DMS79 treated with DMSO at 0.1 percent for 48 hours (cell line): ENCODE measurements around the gene PPAN.

Source experiments
- DNase-seq: peaks from one replicate; lab custom pipeline; 2025; lab: John Stamatoyannopoulos, UW

PPAN gene

GRCh38 chr19:10113964-10114650 is 7.9 kb downstream of the PPAN start:
- no peak for DNase-seq

DNA sequence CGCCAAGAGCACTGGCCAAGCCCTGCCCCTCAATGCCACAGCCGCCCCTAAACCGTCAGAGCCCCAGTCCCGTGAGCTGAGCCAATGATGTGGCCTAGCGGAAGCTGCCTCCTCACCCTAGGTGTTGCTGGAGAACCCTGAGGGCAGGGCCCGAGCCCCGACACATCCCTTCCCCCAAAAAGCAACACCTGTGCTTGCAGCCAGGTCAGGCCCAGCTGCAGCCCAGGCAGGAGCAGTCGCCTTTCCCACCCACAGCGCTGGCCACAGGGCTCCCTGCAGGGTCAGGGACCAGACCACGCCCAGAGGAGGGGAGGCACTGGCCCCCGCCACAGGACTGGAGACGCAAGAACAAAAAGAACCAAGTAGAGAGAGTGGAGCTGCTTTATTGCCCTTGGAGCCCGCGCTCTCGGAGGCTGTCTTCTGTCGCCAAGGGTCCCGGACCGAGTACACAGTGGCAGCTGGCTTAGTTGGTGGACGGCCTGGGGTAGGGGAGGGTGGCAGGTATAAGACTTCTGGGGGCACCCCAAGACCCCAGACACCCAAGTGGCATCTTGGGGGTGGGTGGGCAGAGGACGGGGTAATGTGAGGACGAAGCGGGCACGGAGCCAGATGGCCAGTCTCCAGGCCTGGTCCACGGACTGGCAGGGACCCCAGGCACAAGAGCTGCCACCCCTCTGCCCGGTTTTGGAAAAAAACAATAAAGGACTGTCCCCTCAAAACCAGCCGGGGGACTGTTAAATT is 8.7 kb downstream of the PPAN start:
- no peak for DNase-seq

DNA sequence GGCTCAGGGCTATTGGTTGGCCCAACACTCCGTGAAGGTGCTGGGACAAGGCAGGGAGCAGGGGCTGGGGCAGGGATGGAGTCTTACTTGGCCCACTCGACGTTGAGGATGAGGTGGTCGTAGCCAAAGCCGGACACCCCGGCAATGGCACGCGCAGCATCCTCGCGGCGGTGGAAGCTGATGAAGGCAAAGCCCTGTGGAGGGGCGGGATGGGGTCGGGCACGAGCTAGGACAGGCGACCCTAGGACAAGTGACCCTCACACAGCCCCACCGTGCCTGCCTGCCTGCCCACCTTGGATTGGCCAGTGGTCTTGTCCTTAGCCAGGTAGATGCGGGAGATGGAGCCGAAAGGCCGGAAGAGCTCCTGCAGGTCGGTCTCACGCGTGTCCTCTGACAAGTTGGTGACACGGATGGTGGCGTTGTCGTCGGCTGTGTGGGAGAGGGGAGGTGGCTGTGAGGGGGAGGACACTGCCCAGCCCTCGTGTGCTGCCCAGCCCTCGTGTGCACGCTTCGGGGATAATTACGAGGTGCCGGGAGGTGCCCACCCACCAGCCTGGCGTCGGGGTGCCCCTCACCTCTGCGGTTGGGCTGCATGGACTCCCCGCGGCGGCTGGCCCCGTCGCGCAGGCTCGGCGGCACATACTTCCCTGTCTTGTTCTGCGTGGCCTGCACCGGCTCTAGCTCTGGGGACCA is 9.4 kb downstream of the PPAN start:
- no peak for DNase-seq

DNA sequence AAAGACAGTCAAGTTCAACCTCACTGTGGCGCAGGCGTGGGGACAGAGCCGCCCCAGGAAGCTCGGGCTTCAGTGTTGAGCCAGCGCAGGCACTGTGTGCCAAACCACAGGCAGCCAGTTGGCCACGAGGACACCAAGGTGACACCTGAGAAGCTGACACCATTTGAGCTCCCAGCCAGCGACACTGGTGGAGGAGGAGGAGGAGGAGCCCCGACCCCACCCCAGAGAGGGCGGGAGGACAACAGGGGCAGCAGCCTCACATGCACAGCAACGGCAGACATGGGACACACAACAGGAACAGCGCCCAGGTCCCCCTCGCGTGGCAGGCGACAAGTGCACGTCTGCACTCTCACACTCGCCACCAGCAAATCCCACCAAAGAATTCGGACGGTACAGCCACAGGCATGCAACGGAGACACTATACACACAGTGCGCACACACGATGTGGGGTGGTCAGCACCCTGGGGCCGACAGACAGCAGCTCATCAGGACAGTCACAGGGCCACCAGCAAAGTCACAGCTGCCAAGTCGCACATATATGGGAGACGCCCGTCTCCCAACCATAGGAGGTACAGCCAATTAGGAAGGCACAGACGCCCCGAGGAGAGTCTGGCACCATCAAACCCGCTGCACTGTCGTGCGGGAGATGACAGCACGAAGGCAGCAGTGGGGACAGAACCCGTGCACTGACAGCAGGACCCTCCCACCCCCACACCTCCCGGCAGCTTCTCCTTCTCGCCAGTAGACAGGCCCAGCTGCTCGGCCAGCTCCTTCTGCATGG is 10.1 kb downstream of the PPAN start:
- no peak for DNase-seq

DNA sequence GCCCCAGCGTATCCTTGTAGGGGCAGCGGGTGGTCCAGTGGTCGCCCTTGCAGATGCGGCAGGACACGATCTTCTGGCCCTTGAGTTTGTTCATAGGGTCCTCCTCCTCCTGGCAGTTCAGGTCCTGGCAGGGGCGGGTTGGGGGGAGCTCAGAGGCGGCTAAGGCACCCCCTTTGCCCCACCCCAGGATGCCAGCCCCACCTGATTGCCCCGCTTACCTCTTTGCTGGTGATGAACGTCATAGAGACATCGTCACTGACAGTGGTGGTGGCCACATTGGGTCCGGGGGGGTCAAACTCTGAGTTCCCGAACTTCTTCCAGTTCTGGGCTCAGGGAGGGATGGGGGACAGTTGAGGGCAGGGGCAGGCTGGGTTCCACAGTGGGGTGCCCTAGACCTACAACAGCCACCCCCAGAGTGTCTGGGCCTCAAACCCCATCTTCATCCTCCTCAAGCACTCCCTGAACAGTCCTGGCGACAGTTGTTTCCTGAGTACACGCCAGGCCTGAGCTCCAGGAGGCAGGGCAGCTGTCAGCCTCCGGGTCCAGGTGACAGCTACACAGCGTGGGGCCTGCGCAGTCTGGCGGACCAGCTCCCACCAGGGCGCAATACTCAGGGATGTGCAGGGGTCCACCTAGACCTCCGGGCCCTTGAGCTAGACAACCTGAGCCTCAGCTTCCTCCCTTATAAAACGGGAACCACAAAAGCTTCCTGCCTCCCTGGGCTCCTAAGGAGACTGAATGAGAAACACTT is 10.9 kb downstream of the PPAN start:
- no peak for DNase-seq

DNA sequence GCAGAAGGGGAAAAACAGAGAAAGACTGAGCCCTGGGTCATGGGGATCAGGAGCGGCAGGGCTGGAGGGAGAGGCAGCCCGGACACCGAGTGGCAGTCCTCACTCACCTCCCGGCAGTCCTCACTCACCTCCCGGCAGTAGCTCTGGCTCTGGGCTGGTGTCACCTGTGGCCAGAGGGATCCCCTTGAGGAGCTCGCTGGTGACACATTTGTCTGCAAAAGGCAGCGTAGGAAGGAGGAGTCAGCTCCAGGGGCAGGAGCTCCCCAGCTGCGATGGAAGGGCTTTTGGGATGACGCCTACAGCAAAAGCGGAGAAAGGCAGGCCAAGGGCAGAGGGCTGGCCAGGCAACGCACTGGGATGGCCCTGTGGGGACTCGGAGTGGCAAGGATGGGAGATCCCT is 12.8 kb downstream of the PPAN start:
- DNase-seq, result no peak

DNA sequence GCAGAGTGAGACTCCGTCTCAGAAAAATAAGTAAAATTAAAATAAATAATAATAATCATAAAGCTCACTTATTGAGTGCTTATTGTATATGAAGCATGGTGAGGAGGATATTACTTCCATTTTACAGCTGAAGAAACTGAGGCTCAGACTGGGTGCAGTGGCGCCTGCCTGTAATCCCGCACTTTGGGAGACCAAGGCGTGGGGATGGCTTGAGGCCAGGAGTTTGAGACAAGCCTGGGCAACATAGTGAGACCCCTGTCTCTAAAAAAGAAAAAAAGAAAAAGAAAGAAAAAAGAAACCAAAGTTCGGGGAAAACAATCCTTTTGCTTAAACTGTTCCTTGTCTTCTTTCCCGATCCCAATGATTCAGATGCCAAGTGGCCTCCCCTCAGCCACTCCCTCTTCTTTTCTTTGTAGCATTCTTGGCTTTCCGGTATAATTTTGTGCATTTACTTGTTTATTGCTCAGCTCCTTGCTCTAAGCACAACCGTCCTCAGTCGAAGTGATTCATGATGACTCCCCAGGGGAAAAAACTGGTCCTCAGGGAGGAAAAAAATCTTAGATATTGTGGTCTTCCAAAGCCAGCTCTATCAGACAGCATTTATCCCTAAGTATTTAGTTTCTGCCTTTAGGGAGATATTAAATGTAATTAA is 14.5 kb downstream of the PPAN start:
- DNase-seq, result no peak

DNA sequence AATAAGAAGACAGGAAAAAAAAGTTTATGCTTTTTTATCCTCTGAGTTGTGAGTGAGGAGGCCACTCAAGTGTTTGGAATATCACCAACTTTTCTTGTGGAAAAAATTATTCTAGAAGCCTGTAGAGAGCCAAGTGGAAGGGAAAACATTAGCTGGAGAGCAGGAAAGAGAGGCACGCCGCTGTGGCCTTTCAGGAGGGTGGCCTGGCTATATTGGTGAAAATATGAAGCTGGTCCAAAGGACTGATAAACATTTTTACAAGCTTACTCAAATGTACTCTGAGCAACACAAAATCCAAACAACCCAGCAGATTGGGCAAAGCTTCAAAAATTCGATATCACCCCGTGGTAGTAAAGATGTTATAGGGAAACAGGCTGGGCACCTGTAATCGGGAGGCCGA is 15.9 kb downstream of the PPAN start:
- DNase-seq, result no peak

GRCh38 chr19:10124429-10124828 is 18.3 kb downstream of the PPAN start:
- DNase-seq, result no peak

- DNase-seq, result no peak
These were observed 20.1 kb downstream of the PPAN start for GRCh38 chr19:10126213-10126639.

- no peak for DNase-seq
These were observed 26.7 kb downstream of the PPAN start for GRCh38 chr19:10132905-10133304.

GRCh38 chr19:10133596-10133995 is 27.4 kb downstream of the PPAN start:
- DNase-seq, result peak; percentile 56

DNA sequence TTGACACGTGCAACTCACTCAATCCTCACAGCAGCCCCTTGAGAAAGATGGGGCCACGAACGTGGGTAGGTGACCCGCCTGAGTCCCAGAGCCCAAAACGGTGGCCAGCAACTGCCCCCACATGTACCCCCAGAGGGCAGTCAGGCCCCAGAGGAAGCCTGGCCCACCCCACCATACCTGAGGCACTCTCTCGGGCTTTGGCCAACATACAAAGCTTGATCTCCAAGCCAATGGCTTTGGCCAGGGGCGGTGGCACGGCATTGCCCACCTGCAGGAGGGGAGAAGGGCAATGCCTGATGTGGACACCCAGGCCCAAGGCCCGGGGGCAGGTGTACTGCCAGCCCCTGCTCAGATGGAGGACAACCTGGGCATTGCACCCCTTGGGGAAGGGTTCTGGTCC is 27.9 kb downstream of the PPAN start:
- no peak for DNase-seq

GRCh38 chr19:10135551-10136334 is 29.6 kb downstream of the PPAN start:
- DNase-seq, result no peak

DNA sequence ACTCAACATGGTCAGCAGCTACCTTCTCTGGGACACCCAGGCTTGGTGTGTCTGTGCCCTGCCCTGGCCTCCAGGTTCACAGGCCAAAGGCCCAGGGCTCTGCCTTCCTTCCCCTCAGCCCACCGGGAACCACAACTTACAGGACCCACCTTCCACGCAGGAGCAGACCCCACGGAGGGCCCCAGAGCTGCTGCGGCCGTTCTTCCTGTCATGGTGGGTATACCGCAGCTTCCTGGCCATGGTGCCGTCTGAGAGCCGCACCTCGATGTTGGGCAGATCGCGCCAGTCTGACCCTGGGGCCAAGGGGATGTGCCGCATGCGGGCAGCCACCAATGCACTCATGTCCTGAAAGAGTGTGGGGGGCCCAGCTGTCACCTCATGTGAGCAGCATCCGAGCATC is 30.8 kb downstream of the PPAN start:
- no peak for DNase-seq

- no peak for DNase-seq
These were observed 31.9 kb downstream of the PPAN start for GRCh38 chr19:10137751-10138682.

GRCh38 chr19:10138879-10139795 is 33.0 kb downstream of the PPAN start:
- no peak for DNase-seq

GRCh38 chr19:10139952-10140351 is 33.8 kb downstream of the PPAN start:
- DNase-seq, result no peak
